Measurements from ENCODE around the gene H3-3A. TPM values are rescaled to one million over a fixed set of nuclear protein-coding genes. Genes with fewer than 3 reads are reported as not detected.

H3-3A gene
- total and polyA plus RNA-seq, 4 donors = 76.6 to 338 (median 189) TPM

GRCh38 chr1:226110249-226111097 lies 48.0 kb downstream of the H3-3A start:
- 2% methylated on average over 73 of the region's 73 CpGs for WGBS
- no peaks in the 10 kb centered on the region for H3K9me3 ChIP-seq (ENCODE audit: control insufficient read depth in 4 of 4, low read length in 3 of 4)
- no peaks in the 10 kb centered on the region for H3K36me3 ChIP-seq (ENCODE audit: control insufficient read depth in 4 of 4, insufficient read depth in 3 of 4, low read depth in 1 of 4, low read length in 3 of 4)
- peak overlapping the region in 1 of 2 donors; percentile 24 for H3K9ac ChIP-seq (ENCODE audit: low read depth in 1 of 2, low read length in 2 of 2)
- H3K27me3 ChIP-seq (ENCODE audit: control insufficient read depth in 4 of 4, insufficient read depth in 4 of 4, low read length in 3 of 4) = no peaks in the 10 kb centered on the region
- H3K4me3 ChIP-seq (ENCODE audit: low read depth in 1 of 3, low read length in 3 of 3) = peak overlapping the region; percentile 1 to 80 (median 43)
- TF ChIP-seq EGR1 (IDR thresholded peaks at IDR 0.05; ENCODE audit: low read depth in 2 of 2) (peak; percentile 32 to 69), HNF4G (IDR thresholded peaks at IDR 0.05) (no peak)
- DNase-seq (ENCODE audit: low spot score) = peak; percentile 57
- peaks cover 3 to 21% (median 12%) of the 10 kb centered on the region in 4 donors for H3K4me1 ChIP-seq (ENCODE audit: control insufficient read depth in 4 of 4, insufficient read depth in 4 of 4, low read length in 3 of 4)
- H3K27ac ChIP-seq (ENCODE audit: low read depth in 1 of 2, low read length in 2 of 2) = peak overlapping the region; percentile 93 to 98

DNA sequence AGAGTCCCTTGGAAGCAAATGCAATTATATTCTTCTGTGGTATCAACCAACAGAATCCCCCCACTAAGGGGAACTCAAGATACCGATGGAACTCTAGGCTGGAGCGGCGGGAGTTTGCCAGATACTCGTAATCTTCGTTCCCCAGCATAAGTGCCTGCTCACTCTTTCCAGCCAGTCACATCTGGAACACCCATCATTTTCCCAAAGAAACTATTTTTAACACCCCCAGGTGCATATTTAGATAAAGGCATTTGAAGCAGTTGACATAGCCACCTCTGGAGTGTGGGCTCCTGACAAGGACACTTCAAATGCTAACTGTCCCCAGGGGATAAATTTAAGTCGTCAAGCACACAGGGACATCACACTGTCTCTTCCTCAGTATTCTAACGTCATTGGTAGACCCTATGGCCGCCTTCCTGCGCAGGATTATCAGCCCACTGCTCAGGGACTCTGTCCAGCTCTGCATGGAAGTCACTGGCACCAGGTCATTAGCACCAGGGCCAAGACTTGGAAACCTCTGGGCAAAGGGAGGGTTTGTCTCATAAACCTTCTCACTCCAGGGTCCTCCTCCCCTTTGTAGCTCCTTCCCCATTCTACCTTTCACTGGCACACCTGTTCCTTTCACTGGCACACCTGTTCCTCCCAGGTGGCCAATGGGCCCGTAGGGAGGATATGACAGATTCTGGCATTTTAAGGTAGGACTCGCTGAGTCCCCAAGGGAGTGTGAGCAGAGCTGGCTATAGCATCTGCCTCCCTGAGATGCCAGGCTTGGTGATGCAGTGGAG lies 48.8 kb downstream of the H3-3A start:
- H3K4me3 ChIP-seq (ENCODE audit: low read depth in 1 of 3, low read length in 3 of 3) = peak overlapping the region in 2 of 3 donors; percentile 1 to 80
- 72% methylated on average over 11 of the region's 11 CpGs for WGBS
- H3K9me3 ChIP-seq (ENCODE audit: control insufficient read depth in 4 of 4, low read length in 3 of 4) = no peaks in the 10 kb centered on the region
- TF ChIP-seq, protein P1, sequence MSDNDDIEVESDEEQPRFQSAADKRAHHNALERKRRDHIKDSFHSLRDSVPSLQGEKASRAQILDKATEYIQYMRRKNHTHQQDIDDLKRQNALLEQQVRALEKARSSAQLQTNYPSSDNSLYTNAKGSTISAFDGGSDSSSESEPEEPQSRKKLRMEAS (IDR thresholded peaks at IDR 0.05) = no peak
- TF ChIP-seq FOXA2 (IDR thresholded peaks at IDR 0.05) (no peak), TAF1 (conservative IDR thresholded peaks at IDR 0.05) (no peak), RXRA (IDR thresholded peaks at IDR 0.05) (peak in 1 of 2 donors; percentile 17), NR2F2 (IDR thresholded peaks at IDR 0.05) (no peak)
- TF ChIP-seq, protein P2, sequence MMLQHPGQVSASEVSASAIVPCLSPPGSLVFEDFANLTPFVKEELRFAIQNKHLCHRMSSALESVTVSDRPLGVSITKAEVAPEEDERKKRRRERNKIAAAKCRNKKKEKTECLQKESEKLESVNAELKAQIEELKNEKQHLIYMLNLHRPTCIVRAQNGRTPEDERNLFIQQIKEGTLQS (IDR thresholded peaks at IDR 0.05) = no peak
- TF ChIP-seq, protein P3, sequence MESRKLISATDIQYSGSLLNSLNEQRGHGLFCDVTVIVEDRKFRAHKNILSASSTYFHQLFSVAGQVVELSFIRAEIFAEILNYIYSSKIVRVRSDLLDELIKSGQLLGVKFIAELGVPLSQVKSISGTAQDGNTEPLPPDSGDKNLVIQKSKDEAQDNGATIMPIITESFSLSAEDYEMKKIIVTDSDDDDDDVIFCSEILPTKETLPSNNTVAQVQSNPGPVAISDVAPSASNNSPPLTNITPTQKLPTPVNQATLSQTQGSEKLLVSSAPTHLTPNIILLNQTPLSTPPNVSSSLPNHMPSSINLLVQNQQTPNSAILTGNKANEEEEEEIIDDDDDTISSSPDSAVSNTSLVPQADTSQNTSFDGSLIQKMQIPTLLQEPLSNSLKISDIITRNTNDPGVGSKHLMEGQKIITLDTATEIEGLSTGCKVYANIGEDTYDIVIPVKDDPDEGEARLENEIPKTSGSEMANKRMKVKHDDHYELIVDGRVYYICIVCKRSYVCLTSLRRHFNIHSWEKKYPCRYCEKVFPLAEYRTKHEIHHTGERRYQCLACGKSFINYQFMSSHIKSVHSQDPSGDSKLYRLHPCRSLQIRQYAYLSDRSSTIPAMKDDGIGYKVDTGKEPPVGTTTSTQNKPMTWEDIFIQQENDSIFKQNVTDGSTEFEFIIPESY (IDR thresholded peaks at IDR 0.05) = no peak
- peak overlapping the region; percentile 93 to 98 for H3K27ac ChIP-seq (ENCODE audit: low read depth in 1 of 2, low read length in 2 of 2)
- DNase-seq (ENCODE audit: low spot score) = no peak
- H3K36me3 ChIP-seq (ENCODE audit: control insufficient read depth in 4 of 4, insufficient read depth in 3 of 4, low read depth in 1 of 4, low read length in 3 of 4) = no peaks in the 10 kb centered on the region
- no peak overlapping the region for H3K9ac ChIP-seq (ENCODE audit: low read depth in 1 of 2, low read length in 2 of 2)
- peaks cover 3 to 21% (median 12%) of the 10 kb centered on the region in 4 donors for H3K4me1 ChIP-seq (ENCODE audit: control insufficient read depth in 4 of 4, insufficient read depth in 4 of 4, low read length in 3 of 4)
- H3K27me3 ChIP-seq (ENCODE audit: control insufficient read depth in 4 of 4, insufficient read depth in 4 of 4, low read length in 3 of 4) = no peaks in the 10 kb centered on the region

- Histone ChIP-seq H3K27me3 (ENCODE audit: control insufficient read depth in 4 of 4, insufficient read depth in 4 of 4, low read length in 3 of 4) (no peaks in the 10 kb centered on the region), H3K36me3 (ENCODE audit: control insufficient read depth in 4 of 4, insufficient read depth in 3 of 4, low read depth in 1 of 4, low read length in 3 of 4) (no peaks in the 10 kb centered on the region), H3K4me1 (ENCODE audit: control insufficient read depth in 4 of 4, insufficient read depth in 4 of 4, low read length in 3 of 4) (peaks cover 3 to 21% (median 12%) of the 10 kb centered on the region in 4 donors), H3K4me3 (ENCODE audit: low read depth in 1 of 3, low read length in 3 of 3) (no peak overlapping the region), H3K9me3 (ENCODE audit: control insufficient read depth in 4 of 4, low read length in 3 of 4) (no peaks in the 10 kb centered on the region), H3K9ac (ENCODE audit: low read depth in 1 of 2, low read length in 2 of 2) (no peak overlapping the region), H3K27ac (ENCODE audit: low read depth in 1 of 2, low read length in 2 of 2) (no peak overlapping the region)
- 84% methylated on average over 7 of the region's 7 CpGs for WGBS
- DNase-seq (ENCODE audit: low spot score) = no peak
- no peak for TF ChIP-seq GABPA (IDR thresholded peaks at IDR 0.05 in 1 of 2, conservative IDR thresholded peaks at IDR 0.05 in 1 of 2)
These were observed 49.4 kb downstream of the H3-3A start for GRCh38 chr1:226111883-226112261.

Data from liver (tissue), 9 donors.